Spleen (tissue), 11 donors: Measurements from ENCODE around the gene SMAD2. TPM values are rescaled to one million over a fixed set of nuclear protein-coding genes. Genes with fewer than 3 reads are reported as not detected.

Experiments
- DNase-seq: peaks from one replicate; pipeline ENCODE4 v3.0.0-alpha.2; 2020
- H3K27ac ChIP-seq, 8 donors: fragments of 200-600 bp; sonication (generic) in 7 of 8; 1 replicate in 4 of 8; 2 replicates in 4 of 8; pipeline versions ENCODE4 v1.5.0 to v1.8.0; 2016 to 2021; ENCODE audit warnings: inconsistent platforms in 4 of 8, mild to moderate bottlenecking in 4 of 8, moderate library complexity in 1 of 8
- H3K27me3 ChIP-seq, 7 donors: fragments of 200-600 bp; sonication (generic) in 6 of 7; replicated peaks in 1 of 7; 1 replicate in 4 of 7; 2 replicates in 3 of 7; pipeline versions ENCODE4 v1.5.0 to v1.8.0; 2016 to 2021; ENCODE audit warnings: inconsistent platforms in 3 of 7, mild to moderate bottlenecking in 1 of 7
- H3K36me3 ChIP-seq, 6 donors: fragments of 200-600 bp; sonication (generic) in 5 of 6; 1 replicate in 4 of 6; 2 replicates in 2 of 6; pipeline versions ENCODE4 v1.5.0 to v1.8.0; 2016 to 2021; ENCODE audit warnings: inconsistent platforms in 2 of 6
- H3K4me1 ChIP-seq, 6 donors: fragments of 200-600 bp; sonication (generic) in 5 of 6; 1 replicate in 3 of 6; 2 replicates in 3 of 6; pipeline versions ENCODE4 v1.5.0 to v1.8.0; 2016 to 2021; ENCODE audit warnings: inconsistent platforms in 3 of 6
- H3K4me3 ChIP-seq, 8 donors: fragments of 200-600 bp; sonication (generic) in 7 of 8; 1 replicate in 4 of 8; 2 replicates in 4 of 8; pipeline versions ENCODE4 v1.5.0 to v1.8.0; 2016 to 2021; ENCODE audit warnings: inconsistent platforms in 4 of 8, mild to moderate bottlenecking in 4 of 8, moderate library complexity in 2 of 8
- H3K9me3 ChIP-seq, 8 donors: fragments of 200-600 bp; sonication (generic) in 7 of 8; 1 replicate in 4 of 8; 2 replicates in 4 of 8; pipeline versions ENCODE4 v1.5.0 to v1.8.0; 2016 to 2021; ENCODE audit warnings: inconsistent platforms in 4 of 8
- POLR2A ChIP-seq, 3 donors: fragments of 450-650 bp; IDR thresholded peaks; one replicate each; pipeline ENCODE4 v1.5.1; 2017; ENCODE audit warnings: antibody characterized with exemption in 3 of 3, mild to moderate bottlenecking in 1 of 3
- POLR2AphosphoS5 ChIP-seq, 3 donors: sonication (generic); formaldehyde crosslinking; IDR thresholded peaks; one replicate each; pipeline ENCODE4 v1.5.1; 2017; ENCODE audit warnings: antibody characterized with exemption in 3 of 3
- WGBS, 5 donors: extraction: QIAGEN DNeasy Blood & Tissue Kit in 3 of 5; methylation state at CpG; one replicate each; pipeline versions ENCODE4 v1.1.5 to v1.1.7; 2013 to 2018; 5-methylcytosine and 5-hydroxymethylcytosine counted together
- intact Hi-C: fragments of 100-400 bp; cut with DNase I; formaldehyde crosslinking; loops from one replicate; pipeline ENCODE4 v1.15.0; 2023; ENCODE audit warnings: low total_unique reads
- polyA plus RNA-seq, 3 donors: library from polyadenylated mRNA; stranded (reverse); fragments of 200-250 nt; gene quantifications; one replicate each; pipeline ENCODE4 v1.2.1, GENCODE V29; 2013
- total RNA-seq, 7 donors: library from RNA; depleted of rRNA in 3 of 7; stranded (reverse); fragments of >200 nt in 3 of 7; fragmentation: NEBNext Ultra II Directional in 4 of 7; extraction: Animal tissue kit (Norgen Biotek cat#: 25700) in 4 of 7; gene quantifications; one replicate each; pipeline versions ENCODE4 v1.1.0 to v1.2.1, GENCODE V29; 2016 to 2021
- TF ChIP-seq, protein P1 (sequence below), 11 experiments: fragments of 200-600 bp in 7 of 11; fragments of 450-650 bp in 4 of 11; sonication (generic) in 4 of 11; IDR thresholded peaks in 8 of 11; conservative IDR thresholded peaks in 3 of 11; 1 replicate in 7 of 11; 2 replicates in 4 of 11; pipeline versions ENCODE4 v1.4.0 to v1.8.0; 2016 to 2021; ENCODE audit warnings: antibody characterized with exemption in 11 of 11, inconsistent platforms in 4 of 11, mild to moderate bottlenecking in 1 of 11
- donor health status: healthy with polysubstance abuse.
- donor health status: DM: no; HTN: no; CAD: no; lungs with moderate emphysema.
- donor health status: DM: no; HTN: no; CAD: no.
- donor health status: Bipolar disorder and iron deficiency.
- donor health status: healthy.
- donor health status: DM: no; HTN: no; CAD: no.
- donor health status: DM: yes; HTN: yes; CAD: no.

Gene SMAD2
- total and polyA plus RNA-seq, 10 donors = 13.2 to 162 (median 94.0) TPM

DNA sequence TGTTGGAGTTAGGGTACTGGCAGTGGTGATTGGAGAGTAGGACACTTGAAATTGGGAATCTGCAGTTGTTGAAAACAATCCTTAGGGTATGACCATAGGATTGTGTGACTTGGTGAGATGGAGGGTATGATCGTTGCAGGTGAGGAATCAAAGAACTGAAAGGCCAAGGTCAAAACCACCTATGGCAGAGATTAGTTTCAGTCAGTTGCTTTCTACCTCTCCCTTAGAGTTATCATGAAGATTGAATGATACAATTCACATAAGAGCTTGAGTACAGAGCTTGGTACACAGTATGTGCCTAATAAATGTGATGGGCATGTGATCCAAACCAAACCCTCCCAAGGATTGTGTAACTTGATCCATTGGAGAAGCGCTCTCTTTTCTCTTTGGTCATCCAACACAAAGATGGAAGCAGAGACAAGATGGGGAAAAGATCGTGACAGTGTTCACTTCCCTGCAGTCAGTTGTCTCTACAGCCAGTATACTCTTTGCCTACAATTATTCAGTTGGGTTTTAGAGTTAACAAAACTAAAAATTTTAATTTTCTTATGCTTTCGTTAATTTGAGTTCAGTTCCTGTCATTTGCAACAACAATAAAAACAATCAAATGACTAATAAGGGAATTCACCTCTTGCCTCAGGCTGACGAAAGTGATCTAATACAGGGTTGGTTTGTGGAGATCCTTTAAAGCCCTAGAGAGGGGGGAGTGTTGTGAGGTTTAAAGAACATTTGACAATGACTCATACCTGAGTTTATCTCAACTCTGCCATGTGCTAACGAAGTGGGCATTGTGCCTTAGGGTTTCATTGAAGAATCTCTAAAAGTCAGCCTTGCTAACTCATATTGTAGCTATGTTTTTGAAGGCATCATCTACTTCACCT is 14.8 kb upstream of the SMAD2 start:
- no peaks in the 10 kb centered on the region for H3K36me3 ChIP-seq
- 69 to 87% (median 80%) methylated on average over 6 of the region's 6 CpGs for WGBS, 5 donors
- no peaks in the 10 kb centered on the region for H3K9me3 ChIP-seq
- no peaks in the 10 kb centered on the region for H3K27me3 ChIP-seq
- no peak overlapping the region for H3K4me3 ChIP-seq
- H3K27ac ChIP-seq = no peak overlapping the region
- TF ChIP-seq POLR2A (IDR thresholded peaks at IDR 0.05) (no peak), POLR2AphosphoS5 (IDR thresholded peaks at IDR 0.05) (no peak)
- TF ChIP-seq, protein P1, sequence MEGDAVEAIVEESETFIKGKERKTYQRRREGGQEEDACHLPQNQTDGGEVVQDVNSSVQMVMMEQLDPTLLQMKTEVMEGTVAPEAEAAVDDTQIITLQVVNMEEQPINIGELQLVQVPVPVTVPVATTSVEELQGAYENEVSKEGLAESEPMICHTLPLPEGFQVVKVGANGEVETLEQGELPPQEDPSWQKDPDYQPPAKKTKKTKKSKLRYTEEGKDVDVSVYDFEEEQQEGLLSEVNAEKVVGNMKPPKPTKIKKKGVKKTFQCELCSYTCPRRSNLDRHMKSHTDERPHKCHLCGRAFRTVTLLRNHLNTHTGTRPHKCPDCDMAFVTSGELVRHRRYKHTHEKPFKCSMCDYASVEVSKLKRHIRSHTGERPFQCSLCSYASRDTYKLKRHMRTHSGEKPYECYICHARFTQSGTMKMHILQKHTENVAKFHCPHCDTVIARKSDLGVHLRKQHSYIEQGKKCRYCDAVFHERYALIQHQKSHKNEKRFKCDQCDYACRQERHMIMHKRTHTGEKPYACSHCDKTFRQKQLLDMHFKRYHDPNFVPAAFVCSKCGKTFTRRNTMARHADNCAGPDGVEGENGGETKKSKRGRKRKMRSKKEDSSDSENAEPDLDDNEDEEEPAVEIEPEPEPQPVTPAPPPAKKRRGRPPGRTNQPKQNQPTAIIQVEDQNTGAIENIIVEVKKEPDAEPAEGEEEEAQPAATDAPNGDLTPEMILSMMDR (IDR thresholded peaks at IDR 0.05 in 8 of 11, conservative IDR thresholded peaks at IDR 0.05 in 3 of 11) = no peak
- no peaks in the 10 kb centered on the region for H3K4me1 ChIP-seq
- intact Hi-C loops = no loop called here
- no peak for DNase-seq

DNA sequence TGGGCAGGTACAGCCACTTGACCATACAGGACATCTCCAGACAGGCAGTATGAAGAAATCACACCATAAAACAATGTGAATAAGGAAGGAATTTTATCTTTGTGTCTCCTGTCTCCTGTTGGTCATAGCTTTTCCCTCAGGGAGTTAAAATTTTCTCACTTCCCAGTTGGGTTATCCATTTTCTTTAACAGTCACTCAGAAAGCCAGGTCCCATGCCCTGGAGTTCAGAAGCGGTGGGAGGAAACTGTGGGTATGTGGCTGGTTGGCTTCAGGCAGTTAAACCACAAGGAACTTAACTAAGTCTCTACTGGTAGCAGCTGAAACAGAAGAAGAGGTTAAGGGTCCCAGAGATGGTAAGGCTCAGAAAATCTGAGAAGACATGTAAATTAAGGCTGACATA is 6.5 kb upstream of the SMAD2 start:
- Histone ChIP-seq H3K27me3 (peaks cover 0 to 5% (median 0%) of the 10 kb centered on the region in 7 donors), H3K27ac (no peak overlapping the region), H3K9me3 (no peaks in the 10 kb centered on the region), H3K36me3 (no peaks in the 10 kb centered on the region), H3K4me1 (peaks cover under 1 to 11% (median 3%) of the 10 kb centered on the region in 6 donors), H3K4me3 (no peak overlapping the region)
- intact Hi-C loops = no loop called here
- WGBS, 5 donors = 21 to 35% (median 23%) methylated on average over 1 of the region's 1 CpG
- no peak for DNase-seq
- TF ChIP-seq POLR2AphosphoS5 (IDR thresholded peaks at IDR 0.05) (no peak), POLR2A (IDR thresholded peaks at IDR 0.05) (no peak)

DNA sequence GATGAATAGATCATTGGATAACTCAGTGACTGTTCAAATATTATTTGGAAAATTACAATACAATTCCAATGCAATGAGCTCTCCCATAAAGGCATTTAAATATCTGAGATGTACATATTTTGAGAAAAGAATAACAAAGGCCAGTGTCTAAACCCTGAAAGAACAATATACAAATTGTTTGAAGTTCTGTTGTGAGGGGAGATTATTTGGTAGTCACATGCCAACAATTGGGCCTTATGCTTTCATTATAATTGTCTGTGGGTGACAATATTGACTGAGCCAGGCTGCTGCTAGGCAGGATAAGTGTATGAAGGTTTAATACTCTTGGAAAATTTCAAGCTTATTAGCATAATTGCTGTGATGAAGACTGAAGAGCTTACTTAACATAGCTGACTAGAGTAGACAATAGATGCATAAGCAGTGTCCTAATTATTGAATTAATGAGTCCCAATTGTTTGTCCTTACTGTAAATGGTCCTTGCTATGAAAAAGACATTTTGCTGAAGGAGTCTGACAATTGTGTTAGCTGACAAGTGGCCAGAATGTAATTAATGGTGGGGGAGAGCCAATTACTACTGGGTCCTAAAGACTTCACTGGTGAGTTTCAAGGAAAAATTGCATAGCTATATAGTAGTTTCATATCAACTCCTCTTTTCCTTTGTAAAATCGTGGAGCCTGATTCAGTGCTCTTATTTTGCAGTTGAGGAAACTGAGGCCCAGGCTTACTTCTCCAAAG is 5.0 kb upstream of the SMAD2 start:
- Histone ChIP-seq H3K36me3 (no peaks in the 10 kb centered on the region), H3K9me3 (no peaks in the 10 kb centered on the region), H3K4me1 (peaks cover 5 to 18% (median 9%) of the 10 kb centered on the region in 6 donors), H3K27ac (no peak overlapping the region), H3K4me3 (no peak overlapping the region), H3K27me3 (peaks cover 0 to 5% (median 0%) of the 10 kb centered on the region in 7 donors)
- TF ChIP-seq POLR2AphosphoS5 (IDR thresholded peaks at IDR 0.05) = no peak
- TF ChIP-seq POLR2A (IDR thresholded peaks at IDR 0.05) = no peak
- intact Hi-C loops = no loop called here
- DNase-seq = no peak
- 76 to 92% (median 87%) methylated on average over 1 of the region's 1 CpG for WGBS, 5 donors

DNA sequence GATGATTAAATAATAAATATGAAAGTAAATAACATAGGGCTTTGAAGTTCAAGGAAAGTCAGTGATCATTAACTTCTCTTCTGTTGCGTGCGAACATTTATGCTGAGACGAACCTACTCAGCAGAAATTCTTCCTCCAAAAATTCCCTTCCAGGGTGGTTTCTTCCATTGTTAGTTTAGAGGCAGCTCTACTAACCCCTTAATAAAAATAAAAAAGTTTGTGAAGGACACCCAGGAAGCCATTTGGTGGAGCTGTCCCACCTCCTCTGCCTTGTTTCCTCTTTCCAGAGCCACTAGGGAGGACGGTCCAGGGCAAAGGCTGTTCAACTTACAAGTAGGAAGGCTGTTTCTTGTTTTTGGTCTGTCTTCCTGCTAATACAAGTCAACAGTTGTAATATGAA is 2.1 kb upstream of the SMAD2 start:
- Histone ChIP-seq H3K4me1 (peaks cover 22 to 40% (median 29%) of the 10 kb centered on the region in 6 donors), H3K27ac (no peak overlapping the region), H3K36me3 (no peaks in the 10 kb centered on the region), H3K4me3 (no peak overlapping the region), H3K27me3 (no peaks in the 10 kb centered on the region), H3K9me3 (no peaks in the 10 kb centered on the region)
- no peak for DNase-seq
- TF ChIP-seq, protein P1 (IDR thresholded peaks at IDR 0.05 in 8 of 11, conservative IDR thresholded peaks at IDR 0.05 in 3 of 11) = no peak
- TF ChIP-seq POLR2A (IDR thresholded peaks at IDR 0.05) (no peak), POLR2AphosphoS5 (IDR thresholded peaks at IDR 0.05) (no peak)
- 72 to 81% (median 75%) methylated on average over 4 of the region's 4 CpGs for WGBS, 5 donors
- intact Hi-C loops = no loop called here

DNA sequence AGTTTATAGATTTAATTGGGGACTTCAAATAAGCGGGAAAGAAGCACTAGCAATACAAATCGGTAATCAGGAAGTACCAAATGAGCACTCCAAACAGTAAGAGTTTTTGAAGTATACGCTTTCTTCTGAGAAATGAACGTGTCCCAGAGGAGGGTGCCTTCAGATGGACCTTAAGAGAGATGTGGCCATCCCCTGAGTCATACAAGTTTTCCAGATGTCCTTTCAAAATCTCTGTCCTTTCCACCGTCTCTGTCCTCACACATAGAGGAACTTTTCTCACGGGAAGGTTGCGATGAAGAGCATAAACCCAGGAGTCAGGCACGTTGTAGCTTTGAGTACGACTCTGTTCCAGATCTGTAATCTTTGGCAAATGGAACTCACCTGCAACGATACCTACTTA is 1.7 kb upstream of the SMAD2 start:
- Histone ChIP-seq H3K9me3 (no peaks in the 10 kb centered on the region), H3K27ac (peak overlapping the region in 6 of 8 donors; percentile 97 to 100 (median 99)), H3K27me3 (no peaks in the 10 kb centered on the region), H3K4me1 (peaks cover 22 to 45% (median 31%) of the 10 kb centered on the region in 6 donors), H3K4me3 (peak overlapping the region in 1 of 8 donors; percentile 89), H3K36me3 (no peaks in the 10 kb centered on the region)
- no peak for DNase-seq
- TF ChIP-seq POLR2AphosphoS5 (IDR thresholded peaks at IDR 0.05) = no peak
- TF ChIP-seq, protein P1 (IDR thresholded peaks at IDR 0.05 in 8 of 11, conservative IDR thresholded peaks at IDR 0.05 in 3 of 11) = no peak
- TF ChIP-seq POLR2A (IDR thresholded peaks at IDR 0.05) = no peak
- WGBS, 5 donors = 80 to 83% (median 82%) methylated on average over 10 of the region's 10 CpGs
- intact Hi-C loops = no loop called here
